GM21529 (cell line): ENCODE results near the gene HLA-DRB5.
"Not testable (repeated sequence)": the region's sequence is repeated elsewhere in the genome, so short reads cannot be mapped to it uniquely, and the experiment has no call there.

Experiments
- ATAC-seq: cut with Tn5 transposase; IDR thresholded peaks from one replicate; pipeline ENCODE4 v1.9.1; 2021; ENCODE audit not compliant: unreplicated experiment

Gene HLA-DRB5

DNA sequence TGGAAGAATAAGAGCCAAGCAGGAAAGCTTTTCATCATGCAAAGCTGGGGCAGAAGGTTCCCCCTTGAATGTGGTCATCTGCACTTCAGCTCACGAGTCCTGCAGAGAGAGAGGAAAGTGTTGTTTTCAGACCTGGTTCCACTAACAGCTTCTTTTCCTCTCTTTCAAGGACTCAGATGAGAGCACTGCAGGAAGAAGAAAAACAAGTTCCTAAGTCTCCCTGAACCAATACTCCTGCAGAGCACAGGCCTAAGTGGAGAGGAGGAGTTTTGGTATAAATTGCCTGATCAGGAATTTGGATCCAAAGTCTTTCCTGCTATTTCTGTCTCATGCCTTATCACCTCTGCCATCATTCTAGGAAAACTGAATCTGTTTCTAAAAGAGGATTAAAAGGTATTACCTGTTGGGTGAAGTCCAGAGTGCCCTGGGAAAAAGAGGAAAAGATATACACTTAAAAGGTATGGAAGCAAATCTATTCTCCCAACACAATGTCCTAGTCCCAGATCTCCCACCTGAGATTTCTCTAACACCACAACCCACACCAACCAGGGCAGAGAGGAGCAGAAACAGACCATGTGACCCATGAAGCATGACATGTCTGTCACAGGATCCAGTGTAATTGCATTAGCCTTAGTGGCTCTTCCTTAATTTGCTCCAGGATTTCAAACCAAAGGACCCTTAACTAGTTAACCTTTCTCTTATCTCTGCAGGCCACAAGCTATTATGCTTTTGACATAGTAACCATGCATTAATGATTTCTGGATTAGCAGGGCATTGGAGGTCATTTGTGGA, 12.2 kb downstream of the HLA-DRB5 start:
- ATAC-seq = no peak

DNA sequence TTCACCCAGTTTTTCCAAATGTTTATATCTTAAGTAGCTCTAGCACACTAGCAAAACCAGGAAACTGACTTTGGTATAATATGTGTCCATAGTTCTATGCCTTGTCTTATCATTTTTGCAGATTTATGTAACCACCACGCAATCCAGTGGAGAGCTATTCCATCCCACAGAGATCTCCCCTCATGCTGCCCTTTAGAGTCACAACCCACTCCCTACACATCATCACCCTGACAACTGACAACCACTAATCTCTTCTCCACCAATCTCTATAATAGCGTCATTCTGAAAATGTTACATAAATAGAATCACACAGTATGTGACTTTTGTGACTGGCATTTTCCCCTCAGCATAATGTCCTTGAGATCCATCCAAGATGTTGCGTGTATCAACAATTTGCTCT, 29.1 kb downstream of the HLA-DRB5 start:
- no peak for ATAC-seq

DNA sequence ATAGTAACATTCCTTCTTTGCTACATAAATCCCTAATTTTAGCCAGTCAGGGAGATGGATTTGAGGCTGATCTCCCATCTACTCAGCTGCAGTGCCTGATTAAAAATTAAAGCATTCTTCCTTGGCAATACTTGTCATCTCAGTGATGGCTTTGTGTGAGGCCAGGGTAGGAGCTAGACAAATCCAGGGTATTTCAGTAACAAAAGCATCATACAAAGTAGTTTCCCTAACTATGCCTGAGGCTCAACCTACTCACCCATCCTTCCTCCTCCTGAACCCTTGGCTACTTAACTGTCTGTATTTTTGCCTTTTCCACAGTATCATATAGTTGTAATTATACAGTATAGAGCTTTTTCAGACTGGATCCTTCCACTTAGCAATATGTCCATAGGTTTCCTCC, 37.7 kb downstream of the HLA-DRB5 start:
- no peak for ATAC-seq

DNA sequence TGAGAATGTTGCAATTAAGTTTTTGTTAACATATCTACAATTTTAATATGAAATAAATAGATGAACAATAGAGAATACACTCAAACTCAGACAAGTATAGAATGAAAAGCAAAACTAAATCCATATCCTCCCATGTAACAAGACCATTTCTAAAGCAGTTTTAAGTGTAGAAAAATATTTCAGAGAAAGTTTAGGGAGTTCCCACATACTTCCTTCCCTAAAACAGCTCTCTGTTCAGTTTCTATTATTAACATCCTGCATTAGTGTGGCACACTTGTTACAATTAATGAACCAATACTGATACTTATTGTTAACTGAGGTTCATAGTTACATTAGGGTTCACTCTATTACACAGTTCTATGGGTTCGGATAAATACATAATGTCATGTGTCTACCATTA, 38.4 kb downstream of the HLA-DRB5 start:
- no peak for ATAC-seq

DNA sequence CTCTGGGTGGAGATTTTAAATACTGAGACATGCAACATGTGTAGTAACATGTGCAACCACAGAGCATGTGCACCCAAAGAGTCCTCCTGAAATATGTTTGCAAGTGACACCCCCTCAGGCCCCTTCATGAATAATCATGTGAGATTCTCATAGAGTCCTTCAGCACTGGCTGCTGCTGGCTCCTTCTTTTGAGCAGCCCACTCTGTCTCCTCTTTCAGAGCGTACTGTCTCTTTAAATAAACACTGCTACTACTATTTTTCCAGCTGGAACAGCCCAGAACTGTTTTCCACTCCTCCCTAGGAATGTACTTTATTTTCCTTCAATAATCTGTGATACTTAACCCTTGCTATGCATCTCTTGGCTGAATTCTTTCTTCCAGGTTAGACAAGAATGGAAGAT, 42.0 kb downstream of the HLA-DRB5 start:
- ATAC-seq = no peak

DNA sequence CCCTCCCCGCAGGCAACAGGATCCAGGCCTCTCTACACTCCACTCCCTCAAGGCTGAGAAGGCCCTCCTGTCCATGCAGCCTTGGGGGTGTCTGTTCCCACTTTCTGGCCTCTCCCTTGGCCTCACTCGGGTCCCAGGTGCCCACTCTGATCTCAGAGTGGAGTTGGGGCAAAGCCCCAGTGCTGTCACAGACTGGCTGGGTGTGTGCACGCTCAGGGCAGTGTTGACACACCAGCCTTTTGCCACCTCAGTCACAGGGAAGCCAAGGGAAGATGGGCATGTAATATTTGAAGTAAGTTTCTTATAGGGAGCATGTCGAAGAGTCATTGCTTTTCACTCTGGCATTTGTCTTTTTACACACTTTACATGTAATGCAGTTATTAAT, 45.5 kb downstream of the HLA-DRB5 start:
- ATAC-seq = no peak

DNA sequence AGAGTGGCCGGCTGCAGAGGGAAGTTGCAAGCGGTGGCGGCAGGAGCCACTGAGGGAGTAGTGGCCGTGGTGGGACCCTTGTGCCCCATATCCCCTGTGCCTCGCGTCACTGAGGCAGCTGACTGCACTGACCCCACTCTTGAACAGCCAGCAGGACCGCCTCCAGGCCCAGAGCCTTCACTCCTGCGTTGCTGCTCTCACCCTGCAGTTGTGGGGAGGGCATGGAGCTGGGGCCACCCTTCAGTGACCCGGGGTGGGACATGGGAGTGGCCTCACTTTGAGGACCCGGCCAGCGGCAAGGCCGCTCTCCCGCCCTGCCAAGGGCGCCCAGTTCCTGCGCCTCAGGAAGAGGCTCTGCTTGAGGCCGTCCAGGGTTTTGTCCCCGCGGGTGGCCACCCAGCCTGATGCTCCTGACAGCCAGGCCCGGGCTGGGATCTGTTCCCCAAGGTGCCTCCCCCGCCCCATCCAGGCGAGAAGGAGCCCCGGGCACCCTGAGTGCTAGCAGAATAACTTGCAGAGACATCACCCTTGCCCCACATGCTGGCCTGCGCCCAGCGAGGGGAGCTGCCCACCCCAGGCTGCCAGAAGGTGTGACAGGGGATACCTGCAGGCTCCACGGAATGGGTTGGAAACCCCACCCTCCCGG, 46.0 kb downstream of the HLA-DRB5 start:
- no peak for ATAC-seq

DNA sequence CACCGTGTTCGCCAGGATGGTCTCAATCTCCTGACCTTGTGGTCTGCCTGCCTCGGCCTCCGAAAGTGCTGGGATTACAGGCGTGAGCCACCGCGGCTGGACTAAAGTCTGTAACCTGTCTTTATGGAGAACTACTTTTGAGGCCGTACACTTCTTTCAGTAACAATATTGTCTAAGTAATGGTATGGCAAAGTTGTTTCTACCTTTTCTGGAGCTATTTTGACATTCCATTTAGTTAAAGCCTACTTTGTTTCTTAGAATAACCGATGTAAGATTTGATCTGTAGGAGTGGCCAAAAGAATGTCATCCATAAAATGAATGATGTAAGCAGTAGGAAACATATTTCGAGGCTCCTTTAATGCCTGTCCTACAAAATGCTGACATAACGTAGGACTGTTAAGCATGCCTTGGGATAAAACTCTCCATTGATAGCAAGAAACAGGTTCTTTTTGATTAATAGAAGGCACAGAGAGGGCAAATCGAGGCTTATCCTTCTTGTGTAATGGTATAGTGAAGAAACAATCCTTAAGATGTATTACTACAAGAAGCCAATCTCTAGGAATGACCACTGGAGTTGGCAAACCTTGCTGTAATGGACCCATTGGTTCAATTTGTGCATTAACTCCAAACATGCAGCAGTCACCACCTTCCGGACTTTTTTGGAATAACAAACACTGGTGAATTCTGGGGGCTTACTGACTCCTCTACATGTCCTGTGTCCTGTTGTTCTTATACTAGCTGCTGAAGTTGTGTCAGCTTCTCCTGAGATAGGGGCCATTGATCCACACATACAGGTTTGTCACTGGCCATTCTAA, 54.5 kb downstream of the HLA-DRB5 start:
- no peak for ATAC-seq

DNA sequence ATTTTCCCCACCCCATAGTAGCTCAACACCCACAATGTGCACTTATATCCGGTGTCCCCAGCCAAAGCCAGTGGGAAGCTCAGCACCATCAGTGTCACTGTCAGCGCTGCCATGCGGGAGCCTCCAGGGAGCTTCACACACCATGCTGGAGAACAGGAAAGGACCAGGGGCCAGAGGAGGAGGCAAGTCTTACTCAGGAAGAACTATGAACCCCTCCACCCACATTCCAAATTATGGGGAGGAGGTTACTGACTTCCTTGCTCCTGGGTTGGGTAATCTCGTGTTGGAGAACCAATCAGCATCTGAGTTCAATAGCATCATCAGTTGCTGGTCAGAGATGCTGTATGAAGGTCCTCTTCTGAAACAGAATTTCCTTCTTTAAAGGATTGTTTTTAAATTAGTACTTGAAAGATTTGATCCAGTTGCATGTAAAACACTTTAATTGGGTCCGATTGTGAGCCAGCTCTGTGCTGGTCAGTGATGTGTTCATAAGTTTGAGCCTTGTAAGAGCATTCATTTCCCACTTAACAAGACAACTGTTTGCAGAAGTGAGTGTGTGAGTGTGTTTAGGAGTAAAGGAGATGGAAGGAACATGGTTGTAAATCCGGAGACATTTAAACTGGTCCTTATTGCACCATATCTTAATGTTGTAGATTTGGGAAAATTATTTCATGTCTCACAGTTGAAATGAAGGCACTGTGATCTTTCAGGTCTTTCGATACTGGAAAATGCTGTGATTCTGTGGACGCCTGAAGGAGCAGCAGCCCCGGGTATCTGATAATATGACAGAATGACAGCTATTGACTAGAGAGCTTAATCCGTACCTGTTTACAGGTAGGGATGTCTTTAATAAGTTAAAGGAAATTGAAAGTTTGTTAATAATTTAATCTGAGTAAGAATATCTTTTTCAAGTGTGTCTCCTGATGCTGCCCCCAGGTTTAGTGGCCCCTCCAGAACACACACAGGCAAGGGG, 56.4 kb downstream of the HLA-DRB5 start:
- peak; percentile 97 for ATAC-seq

DNA sequence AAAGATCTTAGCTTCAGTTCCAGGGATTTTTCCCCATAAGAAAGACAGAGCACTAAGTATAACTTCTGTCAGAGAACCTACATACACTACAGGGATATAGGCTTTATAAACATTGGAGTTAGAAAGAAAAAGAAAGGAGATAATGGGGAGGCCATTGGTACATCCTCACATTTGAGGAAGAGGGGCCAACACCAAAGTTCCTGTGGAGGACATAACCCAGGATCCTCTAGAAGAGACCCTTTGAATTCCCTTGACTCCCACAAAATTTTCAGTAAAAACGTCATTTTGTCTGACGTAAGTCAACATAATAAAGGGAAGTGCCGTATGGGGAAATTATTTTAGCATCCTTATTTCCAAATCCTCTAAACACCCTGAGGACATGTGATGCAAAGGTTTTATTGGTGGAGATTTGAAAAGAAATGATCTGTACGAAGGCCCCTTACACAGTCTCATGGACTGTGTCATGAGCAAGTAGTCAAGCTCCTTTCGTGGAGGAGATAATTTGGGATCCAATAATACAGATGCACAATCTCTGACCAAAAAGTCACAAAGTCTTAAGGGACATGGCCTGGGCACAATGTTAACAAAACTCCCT, 57.2 kb downstream of the HLA-DRB5 start:
- no peak for ATAC-seq

DNA sequence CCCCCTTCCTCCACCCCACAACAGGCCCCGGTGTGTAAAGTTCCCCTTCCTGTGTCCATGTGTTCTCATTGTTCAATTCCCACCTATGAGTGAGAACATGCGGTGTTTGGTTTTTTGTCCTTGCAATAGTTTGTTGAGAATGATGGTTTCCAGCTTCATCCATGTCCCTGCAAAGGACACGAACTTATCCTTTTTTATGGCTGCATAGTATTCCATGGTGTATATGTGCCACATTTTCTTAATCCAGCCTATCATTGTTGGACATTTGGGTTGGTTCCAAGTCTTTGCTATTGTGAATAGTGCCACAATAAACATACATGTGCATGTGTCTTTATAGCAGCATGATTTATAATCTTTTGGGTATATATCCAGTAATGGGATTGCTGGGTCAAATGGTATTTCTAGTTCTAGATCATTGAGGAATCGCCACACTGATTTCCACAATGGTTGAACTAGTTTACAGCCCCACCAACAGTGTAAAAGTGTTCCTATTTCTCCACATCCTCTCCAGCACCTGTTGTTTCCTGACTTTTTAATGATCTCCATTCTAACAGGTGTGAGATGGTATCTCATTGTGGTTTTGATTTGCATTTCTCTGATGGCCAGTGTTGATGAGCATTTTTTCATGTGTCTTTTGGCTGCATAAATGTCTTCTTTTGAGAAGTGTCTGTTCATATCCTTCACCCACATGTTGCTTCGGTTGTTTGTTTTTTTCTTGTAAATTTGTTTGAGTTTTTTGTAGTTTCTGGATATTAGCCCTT, 62.2 kb downstream of the HLA-DRB5 start:
- not testable (repeated sequence) for ATAC-seq
